HCT116 (cell line): ENCODE data around the gene LRIG1.

ENCODE experiments used
- CTCF ChIP-seq, 3 experiments: fragments of 200-600 bp in 1 of 3; sonication (generic) in 1 of 3; IDR thresholded peaks in 2 of 3; conservative IDR thresholded peaks in 1 of 3; 2 replicates each; pipeline ENCODE4 v1.5.1; 2012 to 2017; ENCODE audit warnings: low read depth in 2 of 3, low read length in 2 of 3, antibody characterized with exemption in 1 of 3, borderline replicate concordance in 1 of 3, control low read depth in 1 of 3, mild to moderate bottlenecking in 1 of 3, mixed read lengths in 1 of 3, mixed run types in 1 of 3, moderate library complexity in 1 of 3; ENCODE audit not compliant: insufficient read depth in 1 of 3
- POLR2AphosphoS5 ChIP-seq: IDR thresholded peaks from 2 replicates; pipeline ENCODE4 v1.6.1; 2011; ENCODE audit warnings: mild to moderate bottlenecking, low read depth, low read length, moderate library complexity

DNA sequence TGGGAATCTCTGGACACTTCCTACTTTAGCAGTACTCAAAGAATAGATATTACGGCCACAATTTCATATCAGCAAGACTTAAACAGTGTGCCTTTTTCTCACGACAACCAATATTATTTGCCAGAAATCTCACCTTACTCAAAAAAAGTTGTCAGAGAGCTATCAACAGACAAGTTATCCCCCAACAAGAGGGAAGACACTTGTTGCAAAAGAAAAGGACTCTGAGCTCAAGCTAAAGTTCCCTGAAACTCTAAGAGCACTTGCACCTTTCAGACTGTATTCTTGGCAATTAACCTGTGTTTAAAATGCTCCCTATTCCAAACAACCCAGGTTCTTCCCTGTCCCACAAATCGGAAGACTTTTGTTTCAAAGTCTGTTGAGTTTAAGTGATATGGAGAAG, 4.5 kb downstream of the LRIG1 start:
- TF ChIP-seq POLR2AphosphoS5 (no peak), CTCF (IDR thresholded peaks at IDR 0.05 in 2 of 3, conservative IDR thresholded peaks at IDR 0.05 in 1 of 3; ENCODE audit: borderline replicate concordance in 1 of 3, insufficient read depth in 1 of 3, low read depth in 2 of 3, low read length in 2 of 3) (no peak)
